CD4-positive, alpha-beta T cell (primary cell): ENCODE data around the gene HTR6. TPM values are rescaled to one million over a fixed set of nuclear protein-coding genes. Genes with fewer than 3 reads are reported as not detected.
A peak's percentile ranks its signal among the peaks of the same experiment; 100 is the strongest.

Source experiments
- ATAC-seq: fragments of 200-7000 bp; cut with Tn5 transposase; one replicate; pipeline ENCODE4 v1.10.0; 2022; ENCODE audit warnings: mild to moderate bottlenecking; ENCODE audit not compliant: poor library complexity
- CTCF ChIA-PET: fragments of 350-600 bp; sonication (Branson Sonifier 250); formaldehyde crosslinking; loops from one replicate; lab custom pipeline; 2021; ENCODE audit warnings: antibody characterized with exemption, inconsistent platforms; lab: Charles Lee
- POLR2A ChIA-PET: fragments of 350-600 bp; sonication (Branson Sonifier 250); formaldehyde crosslinking; loops from one replicate; lab custom pipeline; 2021; ENCODE audit warnings: antibody characterized with exemption, inconsistent platforms; lab: Charles Lee
- DNase-seq, 14 experiments: peaks; one replicate each; pipeline ENCODE4 v3.0.0-alpha.2; 2013 to 2020; ENCODE audit warnings: mixed read lengths in 2 of 14
- H3K27ac ChIP-seq, 2 donors: one replicate each; pipeline versions ENCODE4 v1.5.1 to v1.7.0; 2013; ENCODE audit warnings: low read length in 2 of 2, low read depth in 1 of 2, mild to moderate bottlenecking in 1 of 2
- H3K27me3 ChIP-seq, 2 experiments: 1 replicate in 1 of 2; 2 replicates in 1 of 2; pipeline versions ENCODE4 v1.6.1 to v1.7.0; 2013; ENCODE audit warnings: low read length in 2 of 2, control low read depth in 1 of 2, mild to moderate bottlenecking in 1 of 2, moderate library complexity in 1 of 2; ENCODE audit not compliant: insufficient read depth in 2 of 2, control insufficient read depth in 1 of 2
- H3K36me3 ChIP-seq: one replicate; pipeline ENCODE4 v1.6.1; 2013; ENCODE audit warnings: low read length, control low read depth; ENCODE audit not compliant: insufficient read depth
- H3K4me1 ChIP-seq: one replicate; pipeline ENCODE4 v1.6.1; 2013; ENCODE audit warnings: low read length, control low read depth; ENCODE audit not compliant: insufficient read depth
- H3K4me3 ChIP-seq: one replicate; pipeline ENCODE4 v1.5.1; 2013; ENCODE audit warnings: mild to moderate bottlenecking, low read length, moderate library complexity
- H3K9me3 ChIP-seq, 2 experiments: 1 replicate in 1 of 2; 2 replicates in 1 of 2; pipeline versions ENCODE4 v1.6.1 to v1.7.0; 2013; ENCODE audit warnings: low read length in 2 of 2, mild to moderate bottlenecking in 2 of 2, control low read depth in 1 of 2, moderate library complexity in 1 of 2; ENCODE audit not compliant: control insufficient read depth in 1 of 2, insufficient read depth in 1 of 2
- H3K27ac Mint-ChIP-seq: one replicate; pipeline ENCODE4 v1.8.0; 2020; ENCODE audit warnings: mixed read lengths
- H3K27me3 Mint-ChIP-seq: one replicate; pipeline ENCODE4 v1.8.0; 2021; ENCODE audit warnings: mixed read lengths
- H3K36me3 Mint-ChIP-seq: one replicate; pipeline ENCODE4 v1.8.0; 2021; ENCODE audit warnings: low read depth, mixed read lengths
- H3K4me1 Mint-ChIP-seq: one replicate; pipeline ENCODE4 v1.8.0; 2021; ENCODE audit warnings: low read depth, mixed read lengths
- H3K4me3 Mint-ChIP-seq: one replicate; pipeline ENCODE4 v1.8.0; 2020; ENCODE audit warnings: mild to moderate bottlenecking, mixed read lengths
- H3K9me3 Mint-ChIP-seq: one replicate; pipeline ENCODE4 v1.8.0; 2020; ENCODE audit warnings: mixed read lengths
- CTCF ChIP-seq: fragments of 200-600 bp; IDR thresholded peaks from one replicate; pipeline ENCODE4 v1.8.0; 2022; ENCODE audit warnings: antibody characterized with exemption, mild to moderate bottlenecking
- intact Hi-C, 2 experiments: fragments of 100-400 bp; cut with DNase I in 1 of 2; cut with micrococcal nuclease in 1 of 2; formaldehyde crosslinking; loops; one replicate each; pipeline versions ENCODE4 v1.15.1 to v1.9.0; 2023 to 2025; cut with DNase I, micrococcal nuclease
- total RNA-seq, 174 experiments: library from RNA in 2 of 174; stranded (reverse) in 2 of 174; gene quantifications; one replicate each; pipeline ENCODE4 v1.2.3 and lab custom pipeline; 2021 to 2026

Gene HTR6
- total RNA-seq, 2 experiments from 2014 or later: 2.1 to 2.2 TPM

- ATAC-seq (no peak), DNase-seq (no peak)
- Histone ChIP-seq H3K4me3 (no peak overlapping the region), H3K36me3 (peaks cover 24% of the 10 kb centered on the region), H3K9me3 (peaks cover 3 to 11% of the 10 kb centered on the region in 2 experiments), H3K27me3 (no peaks in the 10 kb centered on the region), H3K4me1 (peaks cover 34% of the 10 kb centered on the region), H3K27ac (no peak overlapping the region)
- H3K27ac Mint-ChIP-seq: no peak overlapping the region
- no peak for TF ChIP-seq CTCF
- H3K9me3 Mint-ChIP-seq: no peaks in the 10 kb centered on the region
- no peak overlapping the region for H3K4me3 Mint-ChIP-seq
- peaks cover 33% of the 10 kb centered on the region for H3K4me1 Mint-ChIP-seq
- CTCF ChIA-PET: interaction anchor here (1.1 kb wide), 1 partner anchor 31 kb away, joined by 3 read pairs; no protein-coding TSS in a partner anchor
- POLR2A ChIA-PET: no interaction called here
- intact Hi-C loops: no loop called here
- peaks cover 36% of the 10 kb centered on the region for H3K36me3 Mint-ChIP-seq
- no peaks in the 10 kb centered on the region for H3K27me3 Mint-ChIP-seq
Measured at GRCh38 chr1:19684677-19685076, 20.0 kb downstream of the HTR6 start.

GRCh38 chr1:19685994-19686393, 21.3 kb downstream of the HTR6 start:
- Histone ChIP-seq H3K36me3 (peaks cover 21% of the 10 kb centered on the region), H3K27ac (no peak overlapping the region), H3K9me3 (peaks cover 13 to 22% of the 10 kb centered on the region in 2 experiments), H3K4me3 (no peak overlapping the region), H3K27me3 (no peaks in the 10 kb centered on the region), H3K4me1 (peaks cover 44% of the 10 kb centered on the region)
- H3K36me3 Mint-ChIP-seq: peaks cover 43% of the 10 kb centered on the region
- POLR2A ChIA-PET: no interaction called here
- peaks cover 44% of the 10 kb centered on the region for H3K4me1 Mint-ChIP-seq
- no peak for TF ChIP-seq CTCF
- no peak for DNase-seq
- H3K4me3 Mint-ChIP-seq: no peak overlapping the region
- H3K27ac Mint-ChIP-seq: no peak overlapping the region
- intact Hi-C loops: no loop called here
- H3K9me3 Mint-ChIP-seq: no peaks in the 10 kb centered on the region
- no peak for ATAC-seq
- no peaks in the 10 kb centered on the region for H3K27me3 Mint-ChIP-seq
- CTCF ChIA-PET: no interaction called here

DNA sequence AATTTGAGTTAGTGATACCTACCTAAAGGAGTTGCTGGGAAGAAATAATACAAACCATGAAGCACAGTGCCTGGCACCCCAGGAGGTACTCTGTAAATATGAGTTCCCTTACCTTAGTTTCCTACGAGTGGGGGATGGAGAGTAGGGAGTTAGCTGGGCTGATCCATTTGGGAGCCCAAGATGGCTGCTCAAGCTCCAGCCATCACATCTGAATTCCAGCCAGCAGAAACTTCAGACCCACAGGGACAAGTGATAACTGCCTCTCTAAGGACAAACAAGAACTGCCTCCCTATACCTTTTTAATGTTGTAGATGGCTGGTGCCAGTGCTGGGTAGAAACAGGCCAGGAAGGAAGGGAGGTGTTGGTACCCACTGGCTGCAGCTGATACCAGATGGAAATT, 22.7 kb downstream of the HTR6 start:
- peak overlapping the region; percentile 60 to 67 for H3K27ac ChIP-seq
- intact Hi-C loops: no loop called here

More for the DNA sequence above, 22.7 kb downstream of the HTR6 start:
- DNase-seq (no peak), ATAC-seq (no peak)
- Histone ChIP-seq H3K36me3 (peaks cover 23% of the 10 kb centered on the region), H3K4me3 (no peak overlapping the region), H3K9me3 (peaks cover 13 to 22% of the 10 kb centered on the region in 2 experiments), H3K27me3 (no peaks in the 10 kb centered on the region), H3K4me1 (peaks cover 44% of the 10 kb centered on the region)
- CTCF ChIA-PET: interaction anchor here (1.0 to 2.0 kb wide), 3 partner anchors 17 to 28 kb away, joined by 4 to 9 read pairs (median 5); no protein-coding TSS in a partner anchor
- no peaks in the 10 kb centered on the region for H3K27me3 Mint-ChIP-seq
- peaks cover 56% of the 10 kb centered on the region for H3K4me1 Mint-ChIP-seq
- POLR2A ChIA-PET: interaction anchor here (1.1 kb wide), 1 partner anchor 25 kb away, joined by 4 read pairs; no protein-coding TSS in a partner anchor
- TF ChIP-seq CTCF: no peak
- no peak overlapping the region for H3K4me3 Mint-ChIP-seq
- peak overlapping the region; percentile 84 for H3K27ac Mint-ChIP-seq
- H3K9me3 Mint-ChIP-seq: no peaks in the 10 kb centered on the region
- H3K36me3 Mint-ChIP-seq: peaks cover 52% of the 10 kb centered on the region
